Measurements from ENCODE around the gene IL18.
"Not testable (repeated sequence)": the region's sequence is repeated elsewhere in the genome, so short reads cannot be mapped to it uniquely, and the experiment has no call there.

Gene IL18

DNA sequence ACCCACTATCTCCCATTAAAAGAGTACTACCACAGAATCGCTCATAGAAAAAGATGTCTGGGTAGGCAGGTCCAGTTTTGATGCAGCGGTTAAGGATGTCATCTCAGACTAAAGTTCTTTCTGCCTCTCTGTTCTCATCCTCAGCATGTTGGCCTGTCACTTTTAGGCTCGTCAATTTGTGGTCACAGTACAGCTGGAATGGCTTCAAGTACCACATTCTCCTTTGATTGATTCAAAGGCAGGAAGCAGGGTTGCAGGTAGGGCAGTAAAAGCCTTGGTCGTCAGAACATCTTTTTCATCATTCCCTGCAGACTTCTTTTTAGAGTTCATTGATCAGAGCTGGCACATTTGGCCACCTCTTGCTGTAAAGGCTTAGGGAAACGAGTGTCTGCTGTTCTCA is 48.5 kb downstream of the IL18 start:
- no peak for DNase-seq

DNA sequence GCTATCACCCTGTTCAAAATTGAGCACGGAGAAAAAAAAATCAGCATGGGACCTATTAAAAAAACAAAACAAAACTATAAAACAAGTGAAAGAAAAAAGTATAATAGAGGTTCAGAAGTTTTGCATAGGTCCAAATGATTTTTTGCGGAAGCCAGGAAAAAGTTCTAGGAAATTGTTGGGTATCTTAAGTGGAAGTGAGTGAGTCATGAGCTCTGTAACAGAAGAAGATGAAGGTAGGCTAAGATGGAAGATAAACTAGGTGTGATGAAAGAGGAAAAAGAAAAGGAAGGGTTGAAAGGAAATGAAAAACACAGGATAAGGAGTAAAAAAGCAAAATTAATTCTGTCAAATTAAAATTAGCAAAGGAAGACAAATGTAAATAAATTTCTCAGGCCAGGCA is 49.4 kb downstream of the IL18 start:
- no peak for DNase-seq

GRCh38 chr11:112113539-112114457 is 50.1 kb downstream of the IL18 start:
- no peak for DNase-seq

GRCh38 chr11:112106070-112106469 is 57.8 kb downstream of the IL18 start:
- no peak for DNase-seq

- no peak for DNase-seq
Observed at GRCh38 chr11:112103446-112103845, 60.4 kb downstream of the IL18 start.

DNA sequence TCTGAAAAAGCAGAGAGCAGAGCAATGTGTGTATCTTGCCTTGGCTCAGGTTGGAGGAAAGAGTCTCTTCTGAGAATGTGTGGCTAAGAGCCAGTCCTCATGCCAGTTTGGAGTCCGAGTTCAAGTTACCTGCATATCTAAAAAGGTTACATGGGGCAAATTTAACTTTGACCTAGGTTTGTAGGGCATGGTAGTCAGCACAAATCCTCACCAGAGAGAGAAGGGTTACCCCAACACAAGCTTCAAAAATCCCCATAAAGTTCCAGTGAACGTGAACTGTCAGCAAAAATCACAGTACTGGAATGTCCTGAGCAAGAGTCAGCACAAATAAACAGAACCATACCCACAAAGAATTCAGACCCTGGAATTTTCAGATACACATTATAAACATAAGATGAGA is 63.4 kb downstream of the IL18 start:
- no peak for DNase-seq

DNA sequence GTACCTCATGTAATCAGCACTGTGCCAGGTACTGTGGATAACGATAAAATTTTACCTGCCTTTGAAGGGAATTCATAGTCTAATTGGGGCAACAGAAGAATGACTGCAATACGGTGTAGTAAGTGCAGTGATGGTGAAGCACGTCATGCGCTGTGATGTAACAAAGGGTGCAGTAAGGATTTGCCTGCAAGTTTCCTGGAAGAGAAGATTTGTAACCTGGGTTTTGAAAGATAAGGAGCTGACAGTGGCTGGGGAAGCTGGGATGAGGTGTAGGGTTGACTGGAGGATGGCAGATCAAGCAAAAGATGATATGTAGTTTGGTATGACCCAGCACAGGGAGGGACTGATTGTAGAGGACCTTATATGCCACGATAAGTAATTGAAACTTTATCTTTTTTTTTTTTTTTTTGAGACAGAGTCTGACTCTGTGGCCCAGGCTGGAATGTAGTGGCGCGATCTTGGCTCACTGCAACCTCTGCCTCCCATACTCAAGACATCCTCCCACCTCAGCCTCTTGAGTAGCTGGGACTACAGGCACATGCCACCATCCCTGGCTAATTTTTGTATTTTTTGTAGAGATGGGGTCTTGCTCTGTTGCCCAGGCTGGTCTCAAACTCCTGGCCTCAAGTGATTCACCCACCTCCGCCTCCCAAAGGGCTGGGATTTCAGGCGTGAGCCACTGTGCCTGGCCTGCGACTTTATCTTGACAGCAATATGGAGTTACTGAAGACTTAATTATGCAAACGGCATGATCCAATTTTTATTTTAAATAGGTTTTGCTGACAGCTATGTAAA is 66.0 kb downstream of the IL18 start:
- DNase-seq = no peak

- no peak for DNase-seq
Observed at GRCh38 chr11:112096194-112096593, 67.7 kb downstream of the IL18 start.

DNA sequence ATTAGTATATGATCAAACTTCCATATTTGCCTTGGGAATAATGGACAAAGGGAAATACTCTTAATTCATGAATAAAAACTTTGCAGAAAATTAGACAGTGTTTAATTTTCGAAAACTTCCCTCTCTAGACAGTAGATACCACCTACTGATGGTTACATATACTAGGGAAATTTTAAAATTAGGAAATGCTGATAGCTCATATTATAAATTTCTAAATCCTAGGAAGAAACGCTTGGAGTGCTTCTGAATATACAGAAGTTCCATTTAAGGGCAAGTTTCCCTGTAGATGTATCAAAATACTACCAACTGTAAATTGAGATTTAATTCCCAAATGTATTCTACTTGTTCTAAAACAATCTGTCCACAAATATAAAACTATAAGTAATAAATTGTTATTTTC is 68.6 kb downstream of the IL18 start:
- DNase-seq = not testable (repeated sequence)
